Muscle of arm (tissue), 12 donors: ENCODE data around the gene ZNF202. TPM values are rescaled to one million over a fixed set of nuclear protein-coding genes. Genes with fewer than 3 reads are reported as not detected.
A peak's percentile ranks its signal among the peaks of the same experiment; 100 is the strongest.
"Not testable (repeated sequence)": the region's sequence is repeated elsewhere in the genome, so short reads cannot be mapped to it uniquely, and the experiment has no call there.

Source experiments
- DNase-seq: peaks from one replicate; pipeline ENCODE4 v3.0.0-alpha.2; 2013
- polyA plus RNA-seq, 12 donors: library from polyadenylated mRNA; unstranded; fragments of 120-200 nt; gene quantifications; one replicate each; pipeline ENCODE4 v1.2.1, GENCODE V29; 2013; ENCODE audit not compliant: insufficient read length in 12 of 12

ZNF202 gene
- polyA plus RNA-seq, 12 donors = 14.5 to 28.5 (median 19.3) TPM; not detected in 1

- DNase-seq = no peak
These were observed 717 bp upstream of the ZNF202 start for GRCh38 chr11:123742031-123742723.

GRCh38 chr11:123740787-123741158 is 687 bp downstream of the ZNF202 start:
- DNase-seq = peak; percentile 3

- no peak for DNase-seq
These were observed 3.1 kb downstream of the ZNF202 start for GRCh38 chr11:123738374-123738773.

GRCh38 chr11:123736769-123737168 is 4.7 kb downstream of the ZNF202 start:
- DNase-seq = no peak

- DNase-seq = no peak
These were observed 11.9 kb downstream of the ZNF202 start for GRCh38 chr11:123729602-123730001.

GRCh38 chr11:123725995-123726655 is 15.3 kb downstream of the ZNF202 start:
- DNase-seq = no peak

- DNase-seq = no peak
These were observed 22.0 kb downstream of the ZNF202 start for GRCh38 chr11:123719452-123719851.

- no peak for DNase-seq
These were observed 23.0 kb downstream of the ZNF202 start for GRCh38 chr11:123718469-123718868.

GRCh38 chr11:123718063-123718462 is 23.4 kb downstream of the ZNF202 start:
- no peak for DNase-seq

GRCh38 chr11:123712627-123713026 is 28.8 kb downstream of the ZNF202 start:
- DNase-seq = not testable (repeated sequence)

- peak; percentile 51 for DNase-seq
These were observed 33.8 kb downstream of the ZNF202 start for GRCh38 chr11:123707606-123708205.

GRCh38 chr11:123707206-123707605 is 34.3 kb downstream of the ZNF202 start:
- no peak for DNase-seq

GRCh38 chr11:123704341-123704740 is 37.1 kb downstream of the ZNF202 start:
- DNase-seq = no peak

GRCh38 chr11:123702696-123703095 is 38.8 kb downstream of the ZNF202 start:
- DNase-seq = no peak

GRCh38 chr11:123702139-123702538 is 39.3 kb downstream of the ZNF202 start:
- DNase-seq = peak; percentile 9

GRCh38 chr11:123700772-123701171 is 40.7 kb downstream of the ZNF202 start:
- no peak for DNase-seq

GRCh38 chr11:123698546-123699127 is 42.8 kb downstream of the ZNF202 start:
- DNase-seq = no peak

- DNase-seq = no peak
These were observed 45.3 kb downstream of the ZNF202 start for GRCh38 chr11:123696183-123696582.

GRCh38 chr11:123695231-123695630 is 46.2 kb downstream of the ZNF202 start:
- no peak for DNase-seq

GRCh38 chr11:123694551-123694950 is 46.9 kb downstream of the ZNF202 start:
- DNase-seq = no peak

GRCh38 chr11:123692961-123693360 is 48.5 kb downstream of the ZNF202 start:
- DNase-seq = no peak

GRCh38 chr11:123690485-123690884 is 51.0 kb downstream of the ZNF202 start:
- DNase-seq = no peak

- no peak for DNase-seq
These were observed 56.9 kb downstream of the ZNF202 start for GRCh38 chr11:123684601-123685000.
